Heart left ventricle (tissue), 16 donors: Measurements from ENCODE around the gene OVOL2. TPM values are rescaled to one million over a fixed set of nuclear protein-coding genes. Genes with fewer than 3 reads are reported as not detected.
"Not testable (repeated sequence)": the region's sequence is repeated elsewhere in the genome, so short reads cannot be mapped to it uniquely, and the experiment has no call there.

Source experiments
- ATAC-seq, 4 donors: fragments of 200-7000 bp; cut with Tn5 transposase; one replicate each; pipeline ENCODE4 v1.9.1; 2020 to 2022; ENCODE audit warnings: moderate library complexity in 4 of 4, mild to moderate bottlenecking in 3 of 4, moderate number of reproducible peaks in 1 of 4
- DNase-seq, 5 donors: peaks; one replicate each; pipeline ENCODE4 v3.0.0-alpha.2; 2020
- H3K27ac ChIP-seq, 12 donors: fragments of 200-600 bp; sonication (generic) in 4 of 12; one replicate each; pipeline versions ENCODE4 v1.5.0 to v1.8.0; 2016 to 2022; ENCODE audit warnings: mild to moderate bottlenecking in 2 of 12
- H3K27me3 ChIP-seq, 9 donors: fragments of 200-600 bp; sonication (generic) in 2 of 9; one replicate each; pipeline versions ENCODE4 v1.5.1 to v1.8.0; 2016 to 2022; ENCODE audit warnings: mild to moderate bottlenecking in 3 of 9
- H3K36me3 ChIP-seq, 9 donors: fragments of 200-600 bp; sonication (generic) in 2 of 9; one replicate each; pipeline versions ENCODE4 v1.5.0 to v1.8.0; 2018 to 2022; ENCODE audit warnings: mild to moderate bottlenecking in 2 of 9
- H3K4me1 ChIP-seq, 12 donors: fragments of 200-600 bp; sonication (generic) in 4 of 12; one replicate each; pipeline versions ENCODE4 v1.5.0 to v1.8.0; 2016 to 2022; ENCODE audit warnings: mild to moderate bottlenecking in 3 of 12
- H3K4me3 ChIP-seq, 12 donors: fragments of 200-600 bp; sonication (generic) in 4 of 12; one replicate each; pipeline versions ENCODE4 v1.5.0 to v1.8.0; 2017 to 2022; ENCODE audit warnings: mild to moderate bottlenecking in 9 of 12, moderate library complexity in 4 of 12
- H3K9me3 ChIP-seq, 12 donors: fragments of 200-600 bp; sonication (generic) in 4 of 12; one replicate each; pipeline versions ENCODE4 v1.5.0 to v1.8.0; 2016 to 2022; ENCODE audit warnings: mild to moderate bottlenecking in 1 of 12
- CTCF ChIP-seq, 12 donors: fragments of 200-600 bp; sonication (generic) in 4 of 12; IDR thresholded peaks; one replicate each; pipeline versions ENCODE4 v1.5.0 to v1.8.0; 2018 to 2022; ENCODE audit warnings: antibody characterized with exemption in 12 of 12, mild to moderate bottlenecking in 5 of 12
- POLR2A ChIP-seq, 2 donors: fragments of 450-650 bp; IDR thresholded peaks; one replicate each; pipeline ENCODE4 v1.6.1; 2017; ENCODE audit warnings: antibody characterized with exemption in 2 of 2, mild to moderate bottlenecking in 2 of 2, moderate library complexity in 2 of 2
- WGBS, 4 donors: extraction: QIAGEN DNeasy Blood & Tissue Kit in 2 of 4; methylation state at CpG; one replicate each; pipeline versions ENCODE4 v1.1.5 to v1.1.7; 2013 to 2018; 5-methylcytosine and 5-hydroxymethylcytosine counted together
- intact Hi-C, 10 donors: fragments of 100-400 bp; cut with DNase I; formaldehyde crosslinking; loops; one replicate each; pipeline versions ENCODE4 v1.11.1 to v1.14.2; 2022
- polyA plus RNA-seq, 2 donors: library from polyadenylated mRNA; stranded (reverse); fragments of 200-250 nt; gene quantifications; one replicate each; pipeline ENCODE4 v1.2.3, GENCODE V29; 2013
- total RNA-seq, 9 donors: library from RNA; depleted of rRNA in 2 of 9; stranded (reverse); fragments of >200 nt in 2 of 9; fragmentation: NEBNext Ultra II Directional in 3 of 9; extraction: Animal tissue kit (Norgen Biotek cat#: 25700) in 3 of 9; gene quantifications; one replicate each; pipeline versions ENCODE4 v1.1.0 to v1.2.4, GENCODE V29; 2016 to 2023
- donor health status: ischemic (EF 13 %, LVEDD 7.1; RV severe dilation, severe dysfunction).
- donor health status: healthy with polysubstance abuse.
- donor health status: DM: no; HTN: yes; CAD: no.
- donor health status: DM: no; HTN: no; CAD: no.
- donor health status: ischemic (EF 25% LVEDD 6.9; RV normal size, moderate dysfunction).
- donor health status: ischemic (EF 25% LVEDD 5.7; RV mildly dilated, moderate dysfunction).
- donor health status: healthy.
- donor health status: DM: yes; HTN: yes; CAD: no.
- donor health status: ischemic (EF 35%, LVEDD 5.7; RV mildly dilated, moderate dysfunction).
- donor health status: nonischemic (EF 11% LVEDD 7.7; RV severe dilation, severe dysfunction).
- donor health status: DM: yes; HTN: yes; CAD: no.
- donor health status: PGD.
- donor health status: ischemic (EF 29% LVEDD 5.4; RV normal size, mild dysfunction).
- donor health status: nonischemic (EF 23%, LVEDD 6.1; RV moderate dilation, normal function).

The OVOL2 gene
- total and polyA plus RNA-seq, 11 donors: not detected

- Histone ChIP-seq H3K27ac (no peak overlapping the region), H3K36me3 (no peaks in the 10 kb centered on the region), H3K27me3 (peaks cover 0 to 12% (median 0%) of the 10 kb centered on the region in 9 donors), H3K4me3 (no peak overlapping the region), H3K9me3 (no peaks in the 10 kb centered on the region), H3K4me1 (no peaks in the 10 kb centered on the region)
- TF ChIP-seq POLR2A (IDR thresholded peaks at IDR 0.05) (no peak), CTCF (IDR thresholded peaks at IDR 0.05) (no peak)
- no peak for DNase-seq
- 76 to 82% (median 78%) methylated on average over 7 of the region's 7 CpGs for WGBS, 4 donors
- ATAC-seq: no peak
- intact Hi-C loops: no loop called here
Measured at GRCh38 chr20:18031888-18032509, 25.7 kb downstream of the OVOL2 start.

DNA sequence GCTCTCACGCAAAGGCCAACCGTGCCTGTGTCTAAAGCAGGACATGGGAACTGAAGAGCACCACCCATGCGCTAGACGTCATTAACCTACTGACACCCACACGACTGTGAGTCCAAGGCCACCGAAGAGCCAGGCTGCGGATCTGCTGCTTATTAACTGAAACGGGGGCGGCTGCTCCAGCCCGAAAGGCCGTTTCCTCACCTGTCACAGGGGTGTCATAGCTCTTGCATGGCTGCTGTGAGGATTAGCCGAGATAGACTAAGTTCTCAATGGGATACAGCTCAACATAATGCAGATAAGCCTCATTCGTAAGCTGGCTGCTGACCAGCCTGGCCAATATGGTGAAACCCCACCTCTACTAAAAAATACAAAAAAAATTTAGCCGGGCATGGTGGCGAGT is 26.7 kb downstream of the OVOL2 start:
- intact Hi-C loops: no loop called here
- Histone ChIP-seq H3K27ac (no peak overlapping the region), H3K27me3 (peaks cover 0 to 13% (median 0%) of the 10 kb centered on the region in 9 donors), H3K9me3 (no peaks in the 10 kb centered on the region), H3K4me1 (no peaks in the 10 kb centered on the region), H3K36me3 (no peaks in the 10 kb centered on the region), H3K4me3 (no peak overlapping the region)
- TF ChIP-seq CTCF (IDR thresholded peaks at IDR 0.05) (no peak), POLR2A (IDR thresholded peaks at IDR 0.05) (no peak)
- DNase-seq (no peak), ATAC-seq (no peak)
- WGBS, 4 donors: 84 to 91% (median 89%) methylated on average over 14 to 15 of the region's 15 CpGs

DNA sequence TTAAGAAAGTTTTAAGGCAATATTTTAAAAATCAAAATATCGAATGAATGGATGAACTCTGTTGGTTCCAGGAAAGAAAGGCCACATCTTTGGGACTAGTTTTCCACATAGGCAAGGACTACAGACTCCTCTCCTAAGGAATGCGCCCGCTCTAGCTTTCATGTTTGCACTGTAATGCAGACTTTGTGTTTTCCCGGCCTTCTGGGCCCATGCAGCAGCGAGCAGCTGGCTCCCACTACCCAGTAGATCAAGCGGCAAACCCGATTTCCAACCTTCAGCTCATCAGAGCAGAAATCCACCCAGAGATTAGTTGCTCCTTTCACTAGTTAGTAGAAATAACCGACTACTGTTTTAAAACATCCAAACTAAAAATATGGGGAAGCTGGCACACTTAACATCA is 27.7 kb downstream of the OVOL2 start:
- Histone ChIP-seq H3K36me3 (no peaks in the 10 kb centered on the region), H3K27me3 (peaks cover 0 to 13% (median 0%) of the 10 kb centered on the region in 9 donors), H3K4me3 (no peak overlapping the region), H3K9me3 (no peaks in the 10 kb centered on the region), H3K4me1 (no peaks in the 10 kb centered on the region), H3K27ac (no peak overlapping the region)
- no peak for DNase-seq
- WGBS, 4 donors: 79 to 83% (median 81%) methylated on average over 8 of the region's 8 CpGs
- ATAC-seq: no peak
- intact Hi-C loops: no loop called here
- TF ChIP-seq POLR2A (IDR thresholded peaks at IDR 0.05) (no peak), CTCF (IDR thresholded peaks at IDR 0.05) (no peak)

DNA sequence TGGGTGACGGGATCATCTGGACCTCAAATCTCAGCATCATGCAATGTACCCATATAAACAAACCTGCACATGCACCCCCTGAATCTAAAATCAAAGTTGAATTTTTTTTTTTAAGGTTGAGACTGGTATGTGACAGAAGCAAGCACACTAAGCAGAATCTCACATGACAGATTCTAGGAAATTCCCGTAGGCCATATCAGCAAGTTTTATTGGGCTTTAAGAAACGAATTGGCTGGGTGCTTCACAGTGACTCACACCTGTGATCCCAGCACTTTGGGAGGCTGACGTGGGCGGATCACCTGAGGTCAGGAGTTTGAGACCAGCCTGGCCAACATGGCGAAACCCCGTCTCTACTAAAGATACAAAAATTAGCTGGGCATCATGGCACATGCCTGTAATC is 30.7 kb downstream of the OVOL2 start:
- H3K36me3 ChIP-seq, DNase-seq: not testable (repeated sequence)

DNA sequence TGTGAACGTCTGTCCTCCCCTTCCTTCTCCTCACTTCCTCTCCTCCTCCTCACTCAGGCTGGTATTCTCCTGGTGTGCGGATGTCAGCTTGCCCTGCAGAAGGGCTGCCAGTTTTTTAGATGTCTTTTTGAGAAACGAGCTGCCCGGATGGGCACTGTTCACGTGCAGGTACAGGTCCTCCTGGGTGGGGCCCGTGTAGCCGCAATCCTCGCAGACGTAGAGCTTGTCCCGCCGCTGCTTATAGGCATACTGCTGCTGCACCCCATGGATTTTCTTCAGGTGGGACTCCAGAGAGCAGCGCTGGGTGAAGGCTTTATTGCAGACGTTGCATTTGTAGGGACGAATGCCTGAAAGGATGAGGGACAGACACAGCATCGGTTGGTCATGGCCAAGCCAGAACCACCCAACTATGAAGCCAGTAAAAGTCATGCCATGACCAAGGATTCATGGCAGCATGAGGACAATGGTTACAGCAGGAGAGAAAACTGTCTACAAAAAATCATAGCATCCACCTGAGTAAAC is 33.0 kb downstream of the OVOL2 start:
- intact Hi-C loops: no loop called here
- WGBS, 4 donors: 82 to 86% (median 85%) methylated on average over 14 to 15 of the region's 15 CpGs
- no peak for ATAC-seq
- Histone ChIP-seq H3K27me3 (peaks cover 0 to 8% (median 0%) of the 10 kb centered on the region in 9 donors), H3K27ac (no peak overlapping the region), H3K36me3 (no peaks in the 10 kb centered on the region), H3K4me1 (no peaks in the 10 kb centered on the region), H3K9me3 (peaks cover 0 to 7% (median 0%) of the 10 kb centered on the region in 12 donors), H3K4me3 (no peak overlapping the region)
- no peak for DNase-seq
- TF ChIP-seq CTCF (IDR thresholded peaks at IDR 0.05): no peak
- TF ChIP-seq POLR2A (IDR thresholded peaks at IDR 0.05): no peak

More for the DNA sequence above, 30.7 kb downstream of the OVOL2 start:
- H3K4me1 ChIP-seq, H3K27ac ChIP-seq, ATAC-seq, H3K4me3 ChIP-seq, H3K9me3 ChIP-seq, intact Hi-C loops: not testable (repeated sequence)
- 84 to 88% (median 86%) methylated on average over 7 of the region's 7 CpGs for WGBS, 4 donors
- peaks cover 0 to 13% (median 0%) of the 10 kb centered on the region in 9 donors for H3K27me3 ChIP-seq
